T-helper 1 cell treated with Interleukin-12 subunit alpha and Interleukin-12 subunit beta and Interleukin-4 antibody, amounts not matched to agents 30 ng/mL and 1 ng/mL, for 36 hours (primary cell): Measurements from ENCODE around the gene SPNS1. TPM values are rescaled to one million over a fixed set of nuclear protein-coding genes. Genes with fewer than 3 reads are reported as not detected.
"Not testable (repeated sequence)": the region's sequence is repeated elsewhere in the genome, so short reads cannot be mapped to it uniquely, and the experiment has no call there.

Experiments
- intact Hi-C: fragments of 100-400 bp; cut with micrococcal nuclease; formaldehyde crosslinking; loops from one replicate; pipeline ENCODE4 v1.15.1; 2024
- total RNA-seq: library from RNA; stranded (reverse); gene quantifications from 2 replicates; pipeline ENCODE4 v1.2.3, GENCODE V29; 2022

Gene SPNS1, protein sequence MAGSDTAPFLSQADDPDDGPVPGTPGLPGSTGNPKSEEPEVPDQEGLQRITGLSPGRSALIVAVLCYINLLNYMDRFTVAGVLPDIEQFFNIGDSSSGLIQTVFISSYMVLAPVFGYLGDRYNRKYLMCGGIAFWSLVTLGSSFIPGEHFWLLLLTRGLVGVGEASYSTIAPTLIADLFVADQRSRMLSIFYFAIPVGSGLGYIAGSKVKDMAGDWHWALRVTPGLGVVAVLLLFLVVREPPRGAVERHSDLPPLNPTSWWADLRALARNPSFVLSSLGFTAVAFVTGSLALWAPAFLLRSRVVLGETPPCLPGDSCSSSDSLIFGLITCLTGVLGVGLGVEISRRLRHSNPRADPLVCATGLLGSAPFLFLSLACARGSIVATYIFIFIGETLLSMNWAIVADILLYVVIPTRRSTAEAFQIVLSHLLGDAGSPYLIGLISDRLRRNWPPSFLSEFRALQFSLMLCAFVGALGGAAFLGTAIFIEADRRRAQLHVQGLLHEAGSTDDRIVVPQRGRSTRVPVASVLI
- 26.5 and 32.1 TPM in 2 replicates for total RNA-seq

DNA sequence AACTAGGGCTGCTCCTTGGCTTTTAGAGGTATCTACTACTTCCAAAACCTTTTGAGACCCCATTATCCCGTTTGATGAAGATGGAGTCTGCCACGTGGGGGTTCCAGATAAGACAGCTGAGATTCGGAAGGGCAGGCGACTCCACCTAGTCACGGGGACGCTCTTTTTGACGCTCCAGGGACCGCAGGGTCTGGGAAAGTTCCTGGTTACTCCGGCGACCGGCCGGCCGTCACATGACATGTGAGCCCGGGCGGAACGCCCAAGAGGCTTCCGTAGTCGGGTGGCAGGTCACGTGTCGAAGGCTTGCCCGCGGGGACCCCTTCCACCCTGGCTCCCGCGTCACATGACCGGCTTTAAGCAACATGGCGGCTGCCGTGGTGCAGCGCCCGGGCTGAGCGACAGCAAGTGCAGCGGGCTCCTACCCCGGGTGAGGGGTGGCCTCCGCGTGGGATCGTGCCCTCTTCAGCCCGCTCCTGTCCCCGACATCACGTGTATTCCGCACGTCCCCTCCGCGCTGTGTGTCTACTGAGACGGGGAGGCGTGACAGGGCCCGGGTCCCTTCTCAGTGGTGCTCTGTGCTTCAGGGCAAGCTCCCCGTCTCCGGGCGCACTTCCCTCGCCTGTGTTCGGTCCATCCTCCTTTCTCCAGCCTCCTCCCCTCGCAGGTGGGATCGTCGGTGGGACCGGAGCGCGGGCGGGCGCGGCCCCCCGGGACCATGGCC is at the start of gene SPNS1:
SPNS1 (plus strand) TSS at position 342 of the 721 bp plus-strand sequence; CDS start at position 716, 374 bp downstream.
- intact Hi-C loops, result loop anchor here (1.0 to 2.0 kb wide), 7 partner anchors 11 to 150 kb away; partner anchors contain the start of genes LAT, NFATC2IP and RABEP2

DNA sequence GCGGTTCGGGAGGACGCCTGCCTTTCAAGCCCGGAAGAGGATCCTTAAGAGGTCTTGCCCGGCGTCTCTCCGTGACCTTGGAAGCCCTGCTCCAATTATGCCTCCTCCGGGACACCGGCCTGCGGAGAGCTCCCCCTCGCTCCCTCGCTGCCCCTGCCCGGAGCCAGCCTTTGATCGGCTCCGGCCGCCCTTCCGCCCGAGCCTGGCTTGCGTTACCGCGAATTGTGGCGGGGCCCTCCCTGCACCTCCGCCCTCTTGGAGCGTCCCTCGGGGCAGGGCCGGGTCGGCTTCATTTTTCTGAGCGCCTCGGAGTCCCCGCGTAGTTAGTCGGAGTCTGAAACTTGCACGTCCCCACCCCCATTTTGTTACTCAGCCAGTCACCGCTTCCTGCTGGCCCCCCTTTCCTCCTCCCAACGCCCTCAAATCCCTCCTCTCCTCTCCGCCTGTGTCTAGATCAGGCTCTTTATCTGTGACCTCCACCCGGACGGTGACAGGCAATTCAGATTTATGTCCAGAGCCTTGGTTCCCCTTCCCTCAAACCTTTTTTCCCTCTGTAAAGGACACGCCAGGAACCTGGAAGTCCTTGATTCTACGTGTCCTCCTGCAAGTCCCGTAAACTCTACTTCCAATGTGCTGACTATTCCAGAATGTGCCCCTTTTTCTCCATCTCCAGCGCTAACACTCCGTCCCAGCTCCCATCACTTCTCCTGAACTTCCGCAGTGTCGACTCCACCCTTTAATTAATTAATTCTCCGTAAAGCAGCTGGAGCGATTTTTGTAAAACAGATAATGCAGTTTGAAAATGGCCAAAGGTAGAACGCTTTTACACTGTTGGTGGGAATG is 49.0 kb upstream of the SPNS1 start:
- intact Hi-C loops, result loop anchor here (1.0 kb wide), 6 partner anchors 11 to 101 kb away; partner anchors contain the start of genes NFATC2IP and SPNS1

DNA sequence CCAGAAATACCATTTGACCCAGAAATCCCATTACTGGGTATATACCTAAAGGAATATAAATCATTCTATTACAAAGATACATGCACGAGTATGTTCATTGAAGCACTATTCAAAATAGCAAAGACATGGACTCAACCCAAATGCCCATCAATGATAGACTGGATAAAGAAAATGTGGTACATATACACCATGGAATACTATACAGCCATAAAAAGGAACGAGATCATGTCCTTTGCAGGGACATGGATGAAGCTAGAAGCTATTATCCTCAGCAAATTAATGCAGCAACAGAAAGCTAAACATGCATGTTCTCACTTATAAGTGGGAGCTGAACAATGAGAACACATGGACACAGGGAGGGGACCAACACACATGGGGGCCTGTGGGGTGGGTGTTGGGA is 48.3 kb upstream of the SPNS1 start:
- intact Hi-C loops, result not testable (repeated sequence)

DNA sequence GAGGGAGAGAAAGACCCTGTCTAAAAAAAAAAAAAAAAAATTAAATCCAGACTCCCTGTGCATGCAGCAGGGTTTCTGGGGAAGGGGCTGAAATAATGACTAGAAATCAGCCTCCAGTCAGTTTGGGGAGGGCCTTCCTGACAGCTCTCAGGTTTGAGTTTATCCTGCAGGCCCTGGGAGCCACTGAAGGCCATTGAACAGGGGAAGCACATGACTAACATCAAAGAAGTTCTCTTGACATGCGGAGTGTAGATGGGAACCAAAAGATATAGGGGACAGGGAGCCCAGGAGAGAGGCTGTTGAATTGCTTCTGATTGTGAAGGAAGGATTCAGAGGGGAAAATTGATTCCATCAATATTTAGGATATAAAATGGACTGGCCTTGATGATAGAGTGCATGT is 46.8 kb upstream of the SPNS1 start:
- intact Hi-C loops, result no loop called here

DNA sequence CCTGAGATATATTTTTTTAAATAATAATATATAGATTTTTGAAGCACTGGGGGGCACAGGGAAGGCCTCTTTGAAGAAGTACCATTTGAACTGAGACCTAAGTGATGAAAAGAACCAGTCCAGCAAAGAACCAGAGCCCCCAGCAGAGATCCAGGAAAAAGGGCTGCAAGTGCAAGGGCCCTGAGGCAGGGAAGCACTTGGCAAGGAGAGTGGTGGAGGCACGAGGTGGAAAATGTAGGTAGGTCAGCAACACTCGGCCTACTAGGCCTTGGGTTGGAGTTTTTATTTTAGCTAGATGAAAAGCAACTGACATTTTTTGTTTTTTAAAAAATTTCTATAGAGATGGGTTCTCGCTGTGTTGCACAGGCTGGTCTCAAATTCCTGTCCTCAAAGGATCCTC is 44.4 kb upstream of the SPNS1 start:
- intact Hi-C loops, result loop anchor here (10.0 kb wide), 2 partner anchors 375 to 435 kb away; partner anchors contain the start of genes APOBR, CLN3 and SGF29

DNA sequence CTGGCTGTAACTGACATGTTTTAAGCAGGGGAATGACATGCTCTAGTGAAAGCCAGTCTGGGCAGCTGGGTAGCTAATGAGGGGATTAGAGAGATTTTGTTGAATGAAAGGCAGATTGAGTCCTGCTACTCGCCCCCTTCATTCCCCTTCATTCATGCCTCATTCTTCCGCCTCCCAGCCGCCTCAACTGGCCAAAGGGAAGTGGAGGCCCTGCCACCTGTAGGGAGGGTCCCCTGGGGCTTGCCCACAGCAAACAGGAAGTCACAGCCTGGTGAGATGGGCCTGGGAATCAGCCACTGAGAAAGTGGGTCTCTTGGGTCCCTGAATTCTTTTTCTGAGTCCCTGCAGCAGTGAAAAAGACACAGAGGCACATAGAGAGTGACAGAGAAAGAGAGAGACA is 43.9 kb upstream of the SPNS1 start:
- intact Hi-C loops, result loop anchor here (10.0 kb wide), 2 partner anchors 376 to 436 kb away; partner anchors contain the start of genes APOBR, CLN3 and SGF29

DNA sequence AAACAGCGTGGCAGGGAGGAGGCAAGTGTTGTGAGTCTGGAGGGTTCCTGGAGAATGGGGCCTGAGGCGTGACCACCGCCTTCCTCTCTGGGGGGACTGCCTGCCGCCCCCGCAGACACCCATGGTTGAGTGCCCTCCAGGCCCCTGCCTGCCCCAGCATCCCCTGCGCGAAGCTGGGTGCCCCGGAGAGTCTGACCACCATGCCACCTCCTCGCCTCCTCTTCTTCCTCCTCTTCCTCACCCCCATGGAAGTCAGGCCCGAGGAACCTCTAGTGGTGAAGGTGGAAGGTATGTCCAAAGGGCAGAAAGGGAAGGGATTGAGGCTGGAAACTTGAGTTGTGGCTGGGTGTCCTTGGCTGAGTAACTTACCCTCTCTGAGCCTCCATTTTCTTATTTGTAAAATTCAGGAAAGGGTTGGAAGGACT is 42.8 kb upstream of the SPNS1 start, which contains the start of gene CD19:
CD19 (plus strand) TSS at position 171 of the 425 bp plus-strand sequence; CDS start at position 201, 30 bp downstream.
- intact Hi-C loops, result loop anchor here (10.0 kb wide), 2 partner anchors 377 to 437 kb away; partner anchors contain the start of genes APOBR, CLN3 and SGF29

DNA sequence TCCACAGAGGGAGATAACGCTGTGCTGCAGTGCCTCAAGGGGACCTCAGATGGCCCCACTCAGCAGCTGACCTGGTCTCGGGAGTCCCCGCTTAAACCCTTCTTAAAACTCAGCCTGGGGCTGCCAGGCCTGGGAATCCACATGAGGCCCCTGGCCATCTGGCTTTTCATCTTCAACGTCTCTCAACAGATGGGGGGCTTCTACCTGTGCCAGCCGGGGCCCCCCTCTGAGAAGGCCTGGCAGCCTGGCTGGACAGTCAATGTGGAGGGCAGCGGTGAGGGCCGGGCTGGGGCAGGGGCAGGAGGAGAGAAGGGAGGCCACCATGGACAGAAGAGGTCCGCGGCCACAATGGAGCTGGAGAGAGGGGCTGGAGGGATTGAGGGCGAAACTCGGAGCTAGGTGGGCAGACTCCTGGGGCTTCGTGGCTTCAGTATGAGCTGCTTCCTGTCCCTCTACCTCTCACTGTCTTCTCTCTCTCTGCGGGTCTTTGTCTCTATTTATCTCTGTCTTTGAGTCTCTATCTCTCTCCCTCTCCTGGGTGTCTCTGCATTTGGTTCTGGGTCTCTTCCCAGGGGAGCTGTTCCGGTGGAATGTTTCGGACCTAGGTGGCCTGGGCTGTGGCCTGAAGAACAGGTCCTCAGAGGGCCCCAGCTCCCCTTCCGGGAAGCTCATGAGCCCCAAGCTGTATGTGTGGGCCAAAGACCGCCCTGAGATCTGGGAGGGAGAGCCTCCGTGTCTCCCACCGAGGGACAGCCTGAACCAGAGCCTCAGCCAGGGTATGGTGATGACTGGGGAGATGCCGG is 42.0 kb upstream of the SPNS1 start:
- intact Hi-C loops, result loop anchor here (10.0 kb wide), 2 partner anchors 378 to 438 kb away; partner anchors contain the start of genes APOBR, CLN3 and SGF29

DNA sequence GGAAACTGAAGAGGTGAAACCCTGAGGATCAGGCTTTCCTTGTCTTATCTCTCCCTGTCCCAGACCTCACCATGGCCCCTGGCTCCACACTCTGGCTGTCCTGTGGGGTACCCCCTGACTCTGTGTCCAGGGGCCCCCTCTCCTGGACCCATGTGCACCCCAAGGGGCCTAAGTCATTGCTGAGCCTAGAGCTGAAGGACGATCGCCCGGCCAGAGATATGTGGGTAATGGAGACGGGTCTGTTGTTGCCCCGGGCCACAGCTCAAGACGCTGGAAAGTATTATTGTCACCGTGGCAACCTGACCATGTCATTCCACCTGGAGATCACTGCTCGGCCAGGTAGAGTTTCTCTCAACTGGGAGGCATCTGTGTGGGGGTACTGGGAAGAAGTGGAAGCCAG is 41.4 kb upstream of the SPNS1 start:
- intact Hi-C loops, result loop anchor here (10.0 kb wide), 2 partner anchors 378 to 438 kb away; partner anchors contain the start of genes APOBR, CLN3 and SGF29

DNA sequence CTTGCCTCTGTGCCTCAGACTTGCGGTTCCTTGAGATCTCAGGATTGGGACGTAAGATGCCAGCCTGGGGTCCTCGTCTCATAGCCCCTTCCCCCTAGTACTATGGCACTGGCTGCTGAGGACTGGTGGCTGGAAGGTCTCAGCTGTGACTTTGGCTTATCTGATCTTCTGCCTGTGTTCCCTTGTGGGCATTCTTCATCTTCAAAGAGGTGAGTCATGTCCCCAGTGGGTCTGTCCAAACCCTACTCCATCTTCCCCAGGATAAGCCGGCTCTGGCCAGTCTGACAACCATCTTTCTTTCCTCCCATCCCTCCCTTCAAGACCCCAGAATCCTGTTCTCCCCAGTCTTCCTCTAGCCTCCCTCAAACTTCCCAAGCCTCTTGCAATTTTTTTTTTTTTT is 39.2 kb upstream of the SPNS1 start:
- intact Hi-C loops, result loop anchor here (10.0 kb wide), 2 partner anchors 381 to 441 kb away; partner anchors contain the start of genes APOBR, CLN3 and SGF29

DNA sequence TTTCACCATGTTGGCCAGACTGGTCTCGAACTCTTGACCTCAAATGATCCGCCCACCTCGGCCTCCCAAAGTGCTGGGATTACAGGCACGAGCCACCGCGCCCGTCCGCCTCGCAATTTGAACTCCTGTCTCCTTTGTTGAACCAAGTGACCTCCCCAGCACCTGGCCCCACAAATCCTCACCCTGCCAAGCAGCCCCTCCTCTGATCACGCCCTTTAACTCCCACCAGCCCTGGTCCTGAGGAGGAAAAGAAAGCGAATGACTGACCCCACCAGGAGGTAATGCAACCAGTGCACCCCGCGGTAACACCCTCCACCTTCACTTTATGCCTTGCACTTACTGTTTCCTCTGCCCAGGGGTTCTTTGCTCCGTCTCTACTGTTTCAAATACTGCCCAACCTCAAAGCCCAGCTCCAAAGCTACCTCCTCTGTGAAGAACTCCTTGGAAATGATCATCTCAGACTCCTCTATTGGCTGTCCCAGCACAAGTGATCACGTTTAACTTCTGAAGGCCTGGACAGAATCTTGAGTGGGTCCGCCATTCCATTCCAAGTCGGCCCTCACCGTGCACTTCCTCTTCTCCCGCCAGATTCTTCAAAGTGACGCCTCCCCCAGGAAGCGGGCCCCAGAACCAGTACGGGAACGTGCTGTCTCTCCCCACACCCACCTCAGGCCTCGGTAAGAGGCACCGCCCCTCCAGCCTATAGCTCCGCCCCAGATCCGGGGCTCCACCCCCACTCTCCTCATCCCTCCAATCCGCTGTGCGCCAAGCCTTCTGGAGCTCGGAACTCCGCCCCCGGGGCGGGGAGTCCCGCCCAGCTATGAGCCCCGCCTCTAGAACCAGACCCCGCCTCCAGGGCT is 38.4 kb upstream of the SPNS1 start:
- intact Hi-C loops, result loop anchor here (1.0 to 10.0 kb wide), 4 partner anchors 11 to 441 kb away; partner anchors contain the start of genes APOBR, CLN3, NFATC2IP and RABEP2

DNA sequence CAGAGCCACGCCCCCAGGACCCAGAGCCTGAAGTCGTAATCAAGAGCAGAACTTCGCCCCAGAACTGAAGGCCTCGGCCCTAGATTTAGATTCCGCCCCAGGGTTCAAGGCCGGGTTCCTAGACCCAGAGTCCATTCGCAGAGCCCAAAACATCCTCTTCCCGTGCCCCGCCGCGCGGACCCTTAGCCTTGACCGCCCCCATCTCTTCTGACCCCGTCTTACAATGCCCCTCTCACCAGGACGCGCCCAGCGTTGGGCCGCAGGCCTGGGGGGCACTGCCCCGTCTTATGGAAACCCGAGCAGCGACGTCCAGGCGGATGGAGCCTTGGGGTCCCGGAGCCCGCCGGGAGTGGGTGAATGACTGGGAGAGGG is 37.8 kb upstream of the SPNS1 start:
- intact Hi-C loops, result loop anchor here (1.0 to 10.0 kb wide), 4 partner anchors 11 to 442 kb away; partner anchors contain the start of genes APOBR, CLN3, NFATC2IP and RABEP2

DNA sequence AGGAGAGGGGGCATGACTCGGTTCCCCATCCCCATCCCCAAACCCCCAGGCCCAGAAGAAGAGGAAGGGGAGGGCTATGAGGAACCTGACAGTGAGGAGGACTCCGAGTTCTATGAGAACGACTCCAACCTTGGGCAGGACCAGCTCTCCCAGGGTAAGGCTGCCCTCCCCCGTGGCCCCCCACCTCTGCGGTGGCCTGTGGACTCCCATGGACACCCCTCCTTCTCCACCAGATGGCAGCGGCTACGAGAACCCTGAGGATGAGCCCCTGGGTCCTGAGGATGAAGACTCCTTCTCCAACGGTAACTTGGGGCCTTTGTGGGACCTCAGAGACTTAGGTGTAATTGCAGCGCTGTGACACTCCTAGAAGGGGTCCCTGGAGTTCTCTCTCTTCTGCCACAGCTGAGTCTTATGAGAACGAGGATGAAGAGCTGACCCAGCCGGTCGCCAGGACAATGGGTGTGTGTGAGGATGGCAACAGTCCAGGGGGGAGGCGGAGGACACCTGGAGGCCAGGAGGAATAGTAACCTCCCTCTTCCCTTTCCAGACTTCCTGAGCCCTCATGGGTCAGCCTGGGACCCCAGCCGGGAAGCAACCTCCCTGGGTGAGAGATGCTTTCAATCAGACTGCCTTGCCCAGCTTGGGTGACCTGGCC is 37.2 kb upstream of the SPNS1 start:
- intact Hi-C loops, result loop anchor here (10.0 kb wide), 2 partner anchors 383 to 443 kb away; partner anchors contain the start of genes APOBR, CLN3 and SGF29

DNA sequence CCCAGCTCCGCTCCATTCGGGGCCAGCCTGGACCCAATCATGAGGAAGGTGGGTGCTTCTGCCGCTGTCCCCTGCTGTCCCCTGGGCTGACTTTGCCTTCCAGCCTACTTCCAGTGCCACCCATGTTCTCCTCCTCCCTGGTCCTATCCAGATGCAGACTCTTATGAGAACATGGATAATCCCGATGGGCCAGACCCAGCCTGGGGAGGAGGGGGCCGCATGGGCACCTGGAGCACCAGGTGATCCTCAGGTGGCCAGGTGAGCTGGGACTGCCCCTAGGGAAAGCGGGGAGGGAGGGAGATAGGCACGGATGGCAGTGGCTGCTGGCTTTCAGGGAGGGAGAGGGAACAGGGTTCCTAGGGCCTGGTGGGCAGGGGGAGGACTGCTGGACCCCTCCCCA is 35.9 kb upstream of the SPNS1 start:
- intact Hi-C loops, result loop anchor here (10.0 kb wide), 2 partner anchors 384 to 444 kb away; partner anchors contain the start of genes APOBR, CLN3 and SGF29

DNA sequence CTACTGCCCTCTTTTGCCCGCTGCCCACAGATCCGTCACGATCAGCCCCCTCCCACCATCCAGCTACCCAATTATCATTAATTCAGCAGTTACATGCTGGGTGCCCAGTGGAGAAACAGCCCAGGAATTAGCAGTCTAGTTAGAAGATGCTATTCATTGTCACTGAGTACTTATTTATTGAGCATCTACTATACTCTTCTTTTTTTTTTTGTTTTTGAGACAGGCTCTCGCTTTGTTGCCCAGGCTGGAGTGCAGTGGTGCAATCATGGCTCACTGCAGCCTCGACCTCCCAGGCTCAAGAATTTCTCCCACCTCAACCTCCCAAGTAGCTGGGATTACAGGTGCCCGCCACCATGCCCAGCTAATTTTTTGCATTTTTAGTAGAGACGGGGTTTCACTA is 34.8 kb upstream of the SPNS1 start:
- intact Hi-C loops, result loop anchor here (10.0 kb wide), 2 partner anchors 385 to 445 kb away; partner anchors contain the start of genes APOBR, CLN3 and SGF29

DNA sequence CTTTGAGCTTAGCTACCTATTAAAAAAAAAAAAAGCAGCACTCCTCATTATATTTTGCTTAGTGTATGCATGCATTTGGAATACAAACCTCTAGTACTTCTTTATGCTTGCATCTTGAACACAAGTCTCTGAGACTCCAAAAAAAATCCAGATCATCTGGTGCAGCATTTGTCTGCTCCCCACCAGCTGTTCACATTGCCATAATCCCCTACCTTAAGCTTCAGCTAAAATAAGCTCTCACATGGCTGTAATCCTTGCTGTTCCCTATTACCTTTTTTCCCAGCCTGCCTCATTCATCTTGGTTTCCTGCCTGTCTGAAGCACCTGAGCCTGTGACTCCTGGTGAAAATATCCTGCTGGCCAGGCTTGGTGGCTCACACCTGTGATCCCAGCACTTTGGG is 31.3 kb upstream of the SPNS1 start:
- intact Hi-C loops, result no loop called here

DNA sequence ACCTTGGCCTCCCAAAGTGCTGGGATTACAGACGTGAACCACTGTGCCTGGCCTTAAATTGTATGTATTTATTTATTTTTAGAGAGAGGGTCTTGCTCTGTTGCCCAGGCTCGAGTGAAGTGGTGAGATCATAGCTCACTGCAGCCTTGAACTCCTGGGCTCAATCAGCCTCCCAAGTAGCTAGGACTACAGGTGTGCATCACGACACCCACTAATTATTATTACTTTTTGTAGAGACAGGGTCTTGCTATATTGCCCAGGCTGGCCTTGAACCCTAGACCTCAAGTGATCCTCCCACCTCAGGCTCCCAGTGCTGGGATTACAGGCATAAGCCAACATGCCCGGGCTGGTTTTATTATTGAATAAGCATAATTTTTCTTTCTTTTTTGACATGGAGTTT is 27.9 kb upstream of the SPNS1 start:
- intact Hi-C loops, result no loop called here
